Left renal cortex interstitium (tissue), 4 donors: ENCODE data around the gene ARHGEF4. TPM values are rescaled to one million over a fixed set of nuclear protein-coding genes. Genes with fewer than 3 reads are reported as not detected.

Source experiments
- DNase-seq, 4 donors: peaks; one replicate each; pipeline ENCODE4 v3.0.0-alpha.2; 2013; ENCODE audit warnings: low read depth in 4 of 4, low spot score in 2 of 4, missing footprints in 1 of 4
- polyA plus RNA-seq, 4 donors: library from polyadenylated mRNA; unstranded; fragments of 120-200 nt; gene quantifications; one replicate each; pipeline ENCODE4 v1.2.1, GENCODE V29; 2013; ENCODE audit not compliant: insufficient read length in 4 of 4

The ARHGEF4 gene
- polyA plus RNA-seq, 4 donors: 5.6 to 9.0 (median 7.9) TPM

- no peak for DNase-seq
Observed at GRCh38 chr2:130912471-130912870, 75.8 kb downstream of the ARHGEF4 start.

GRCh38 chr2:130913891-130914290, 77.2 kb downstream of the ARHGEF4 start:
- DNase-seq: no peak

GRCh38 chr2:130915149-130915548, 78.4 kb downstream of the ARHGEF4 start:
- no peak for DNase-seq

GRCh38 chr2:130915595-130916437, 79.1 kb downstream of the ARHGEF4 start:
- DNase-seq: no peak

- DNase-seq: no peak
Observed at GRCh38 chr2:130916438-130916705, 79.7 kb downstream of the ARHGEF4 start.

GRCh38 chr2:130917006-130917688, 80.4 kb downstream of the ARHGEF4 start:
- no peak for DNase-seq

- DNase-seq: no peak
Observed at GRCh38 chr2:130918393-130918792, 81.7 kb downstream of the ARHGEF4 start.

- peak in 3 of 4 donors; percentile 41 to 62 (median 42) for DNase-seq
Observed at GRCh38 chr2:130920415-130921163, 83.9 kb downstream of the ARHGEF4 start.

- DNase-seq: no peak
Observed at GRCh38 chr2:130921164-130921476, 84.4 kb downstream of the ARHGEF4 start.

GRCh38 chr2:130922417-130922816, 85.7 kb downstream of the ARHGEF4 start:
- DNase-seq: no peak

GRCh38 chr2:130928385-130928784, 91.7 kb downstream of the ARHGEF4 start:
- DNase-seq: no peak

- DNase-seq: no peak
Observed at GRCh38 chr2:130930740-130931659, 94.3 kb downstream of the ARHGEF4 start.

- DNase-seq: no peak
Observed at GRCh38 chr2:130933501-130933900, 96.8 kb downstream of the ARHGEF4 start.

- no peak for DNase-seq
Observed at GRCh38 chr2:130936451-130936850, 99.7 kb downstream of the ARHGEF4 start.

- DNase-seq: no peak
Observed at GRCh38 chr2:130947967-130948366, 111.3 kb downstream of the ARHGEF4 start.

GRCh38 chr2:130949954-130950353, 113.2 kb downstream of the ARHGEF4 start:
- DNase-seq: no peak

- DNase-seq: no peak
Observed at GRCh38 chr2:130951018-130951417, 114.3 kb downstream of the ARHGEF4 start.

- no peak for DNase-seq
Observed at GRCh38 chr2:130954873-130955272, 118.2 kb downstream of the ARHGEF4 start.

GRCh38 chr2:130957915-130958314, 121.2 kb downstream of the ARHGEF4 start:
- DNase-seq: no peak

GRCh38 chr2:130963196-130963848, 126.6 kb downstream of the ARHGEF4 start:
- DNase-seq: no peak
